HL-60 (cell line): ENCODE data around the gene BCL6B.
"Not testable (repeated sequence)": the region's sequence is repeated elsewhere in the genome, so short reads cannot be mapped to it uniquely, and the experiment has no call there.

Experiments
- DNase-seq, 2 experiments: peaks; one replicate each; pipeline ENCODE4 v3.0.0-alpha.2; 2010 to 2020; ENCODE audit warnings: low read depth in 1 of 2, low spot score in 1 of 2
- H3K27ac ChIP-seq: fragments of 250-450 bp; sonication (Bioruptor Pico); replicated peaks from 2 replicates; pipeline ENCODE4 v1.5.1; 2020; ENCODE audit warnings: mild to moderate bottlenecking, moderate library complexity
- H3K27me3 ChIP-seq: fragments of 250-450 bp; sonication (Bioruptor Pico); 2 replicates; pipeline ENCODE4 v1.5.1; 2021; ENCODE audit warnings: mild to moderate bottlenecking, moderate library complexity; ENCODE audit not compliant: insufficient read depth, poor library complexity, severe bottlenecking
- H3K4me3 ChIP-seq: replicated peaks from 2 replicates; pipeline ENCODE4 v1.5.1; 2011; ENCODE audit warnings: mild to moderate bottlenecking, control low read depth, low read length; ENCODE audit not compliant: insufficient read depth
- CTCF ChIP-seq: IDR thresholded peaks from one replicate; pipeline ENCODE4 v1.5.1; 2011; ENCODE audit warnings: low read length, control low read depth, inconsistent platforms; ENCODE audit not compliant: insufficient read depth
- GABPA ChIP-seq: IDR thresholded peaks from 2 replicates; pipeline ENCODE4 v1.6.1; 2012; ENCODE audit warnings: low read depth
- POLR2AphosphoS5 ChIP-seq: IDR thresholded peaks from 2 replicates; pipeline ENCODE4 v1.6.1; 2012; ENCODE audit warnings: low read depth
- REST ChIP-seq: IDR thresholded peaks from 2 replicates; pipeline ENCODE4 v1.6.1; 2012; ENCODE audit warnings: low read depth; ENCODE audit not compliant: insufficient replicate concordance
- SPI1 ChIP-seq: IDR thresholded peaks from 2 replicates; pipeline ENCODE4 v1.6.1; 2012; ENCODE audit warnings: low read depth, mild to moderate bottlenecking, borderline replicate concordance

Gene BCL6B

GRCh38 chr17:6986676-6987075 lies 36.2 kb upstream of the BCL6B start:
- Histone ChIP-seq H3K4me3 (no peak overlapping the region), H3K27ac (no peak overlapping the region), H3K27me3 (no peaks in the 10 kb centered on the region)
- no peak for TF ChIP-seq POLR2AphosphoS5
- no peak for TF ChIP-seq GABPA
- no peak for TF ChIP-seq SPI1
- TF ChIP-seq CTCF, result no peak
- TF ChIP-seq REST, result no peak
- DNase-seq, result no peak

GRCh38 chr17:6989779-6990178 lies 33.1 kb upstream of the BCL6B start:
- Histone ChIP-seq H3K27me3 (no peaks in the 10 kb centered on the region), H3K4me3 (no peak overlapping the region), H3K27ac (no peak overlapping the region)
- no peak for DNase-seq
- TF ChIP-seq REST, result no peak
- no peak for TF ChIP-seq CTCF
- TF ChIP-seq GABPA, result no peak
- no peak for TF ChIP-seq POLR2AphosphoS5
- TF ChIP-seq SPI1, result no peak

GRCh38 chr17:6993613-6994056 lies 29.2 kb upstream of the BCL6B start:
- H3K27ac ChIP-seq, DNase-seq, H3K4me3 ChIP-seq, H3K27me3 ChIP-seq: not testable (repeated sequence)

GRCh38 chr17:6994118-6994598 lies 28.7 kb upstream of the BCL6B start:
- Histone ChIP-seq H3K4me3 (no peak overlapping the region), H3K27me3 (no peaks in the 10 kb centered on the region), H3K27ac (no peak overlapping the region)
- TF ChIP-seq SPI1 (no peak), GABPA (no peak)
- DNase-seq, result no peak

- no peak for TF ChIP-seq POLR2AphosphoS5
- TF ChIP-seq REST, result no peak
- TF ChIP-seq GABPA, result no peak
- TF ChIP-seq CTCF, result no peak
- TF ChIP-seq SPI1, result no peak
- no peak for DNase-seq
- Histone ChIP-seq H3K27ac (no peak overlapping the region), H3K27me3 (no peaks in the 10 kb centered on the region), H3K4me3 (no peak overlapping the region)
Observed at GRCh38 chr17:6994666-6995256, 28.1 kb upstream of the BCL6B start.
